HEK293 (cell line): ENCODE measurements around the gene NFKBIZ.

Experiments used
- CTCF ChIA-PET: fragments of 350-600 bp; formaldehyde crosslinking; extraction: SDS; loops from one replicate; lab custom pipeline; 2021; ENCODE audit warnings: antibody characterized with exemption; lab: Yijun Ruan, JAX
- POLR2A ChIA-PET: fragments of 300-600 bp; formaldehyde crosslinking; extraction: SDS; loops from one replicate; lab custom pipeline; 2020; ENCODE audit warnings: antibody characterized with exemption, inconsistent platforms; lab: Yijun Ruan, JAX
- H3K27ac ChIP-seq: fragments of 200-500 bp; sonication (Bioruptor generic); 2 replicates; pipeline ENCODE4 v1.5.1; 2014; ENCODE audit warnings: low read depth, low read length, control low read depth, inconsistent platforms; ENCODE audit errors: extremely low read depth
- H3K36me3 ChIP-seq, 2 experiments: fragments of 200-500 bp in 1 of 2; sonication (Bioruptor generic) in 1 of 2; 1 replicate in 1 of 2; 2 replicates in 1 of 2; pipeline ENCODE4 v1.5.1; 2014 to 2017; ENCODE audit warnings: inconsistent platforms in 2 of 2, low read length in 2 of 2; ENCODE audit not compliant: control insufficient read depth in 2 of 2, insufficient read depth in 1 of 2
- H3K4me1 ChIP-seq: fragments of 200-500 bp; sonication (Bioruptor generic); 2 replicates; pipeline ENCODE4 v1.5.1; 2014; ENCODE audit warnings: mild to moderate bottlenecking, low read length, inconsistent platforms; ENCODE audit not compliant: control insufficient read depth, insufficient read depth
- H3K4me3 ChIP-seq: 2 replicates; pipeline ENCODE4 v1.5.1; 2011; ENCODE audit warnings: low read depth, mild to moderate bottlenecking, control low read depth, low read length, moderate library complexity
- H3K9me3 ChIP-seq: fragments of 200-500 bp; sonication (Bioruptor generic); 2 replicates; pipeline ENCODE4 v1.5.1; 2014; ENCODE audit warnings: low read depth, low read length, inconsistent platforms; ENCODE audit not compliant: control insufficient read depth, insufficient read depth
- BCL11A ChIP-seq: fragments of 450-650 bp; formaldehyde crosslinking; IDR thresholded peaks from 2 replicates; pipeline ENCODE4 v1.5.1; 2016; ENCODE audit warnings: low read depth, missing biosample characterization, missing genetic modification characterization
- KLF1 ChIP-seq: fragments of 450-650 bp; formaldehyde crosslinking; IDR thresholded peaks from 2 replicates; pipeline ENCODE4 v1.5.1; 2016; ENCODE audit warnings: missing biosample characterization, missing genetic modification characterization
- KLF7 ChIP-seq: fragments of 450-650 bp; formaldehyde crosslinking; IDR thresholded peaks from 2 replicates; pipeline ENCODE4 v1.5.1; 2016; ENCODE audit warnings: missing biosample characterization, missing genetic modification characterization, borderline replicate concordance
- PRDM1 ChIP-seq: fragments of 450-650 bp; formaldehyde crosslinking; IDR thresholded peaks from 2 replicates; pipeline ENCODE4; 2016; ENCODE audit warnings: missing biosample characterization, missing genetic modification characterization
- PRDM6 ChIP-seq: fragments of 450-650 bp; formaldehyde crosslinking; IDR thresholded peaks from 2 replicates; pipeline ENCODE4 v1.5.1; 2017; ENCODE audit warnings: missing biosample characterization, missing genetic modification characterization
- SP7 ChIP-seq: fragments of 450-650 bp; formaldehyde crosslinking; IDR thresholded peaks from 2 replicates; pipeline ENCODE4 v1.5.1; 2016; ENCODE audit warnings: missing biosample characterization, missing genetic modification characterization
- TRIM28 ChIP-seq: IDR thresholded peaks from 2 replicates; pipeline ENCODE4 v1.6.1; 2011; ENCODE audit warnings: low read length, control low read depth, borderline replicate concordance
- YY1 ChIP-seq: fragments of 450-650 bp; formaldehyde crosslinking; IDR thresholded peaks from 2 replicates; pipeline ENCODE4 v1.5.1; 2018; ENCODE audit warnings: missing biosample characterization, missing genetic modification characterization
- YY2 ChIP-seq: fragments of 450-650 bp; formaldehyde crosslinking; IDR thresholded peaks from 2 replicates; pipeline ENCODE4 v1.5.1; 2016; ENCODE audit warnings: missing biosample characterization, missing genetic modification characterization
- ZIC2 ChIP-seq: fragments of 450-650 bp; formaldehyde crosslinking; IDR thresholded peaks from 2 replicates; pipeline ENCODE4 v1.5.1; 2016; ENCODE audit warnings: missing biosample characterization, missing genetic modification characterization
- ZNF10 ChIP-seq: fragments of 450-650 bp; formaldehyde crosslinking; IDR thresholded peaks from 2 replicates; pipeline ENCODE4 v1.5.1; 2017; ENCODE audit warnings: missing biosample characterization, missing genetic modification characterization
- ZNF121 ChIP-seq: fragments of 450-650 bp; formaldehyde crosslinking; IDR thresholded peaks from 2 replicates; pipeline ENCODE4 v1.5.1; 2016; ENCODE audit warnings: missing biosample characterization, missing genetic modification characterization
- ZNF2 ChIP-seq: fragments of 450-650 bp; formaldehyde crosslinking; IDR thresholded peaks from 2 replicates; pipeline ENCODE4 v1.5.1; 2016; ENCODE audit warnings: missing biosample characterization, missing genetic modification characterization
- ZNF335 ChIP-seq: fragments of 450-650 bp; formaldehyde crosslinking; conservative IDR thresholded peaks from 2 replicates; pipeline ENCODE4 v1.5.1; 2016; ENCODE audit warnings: missing biosample characterization, missing genetic modification characterization
- ZNF350 ChIP-seq: fragments of 450-650 bp; formaldehyde crosslinking; IDR thresholded peaks from 2 replicates; pipeline ENCODE4 v1.5.0; 2017; ENCODE audit warnings: missing biosample characterization, mild to moderate bottlenecking, missing genetic modification characterization
- ZNF501 ChIP-seq: fragments of 450-650 bp; formaldehyde crosslinking; IDR thresholded peaks from 2 replicates; pipeline ENCODE4 v1.5.1; 2016; ENCODE audit warnings: missing biosample characterization, missing genetic modification characterization
- ZNF664 ChIP-seq: fragments of 450-650 bp; formaldehyde crosslinking; IDR thresholded peaks from 2 replicates; pipeline ENCODE4 v1.5.1; 2016; ENCODE audit warnings: missing biosample characterization, missing genetic modification characterization
- ZNF677 ChIP-seq: fragments of 450-650 bp; IDR thresholded peaks from 2 replicates; pipeline ENCODE4 v1.5.0; 2018; ENCODE audit warnings: missing biosample characterization, mild to moderate bottlenecking, missing genetic modification characterization, moderate library complexity
- ZXDB ChIP-seq: fragments of 450-650 bp; formaldehyde crosslinking; IDR thresholded peaks from 2 replicates; pipeline ENCODE4 v1.5.1; 2016; ENCODE audit warnings: missing biosample characterization, missing genetic modification characterization
- TF ChIP-seq, protein P1 (sequence below): fragments of 450-650 bp; formaldehyde crosslinking; IDR thresholded peaks from 2 replicates; pipeline ENCODE4 v1.5.1; 2016; ENCODE audit warnings: missing biosample characterization, missing genetic modification characterization, low read depth

Gene NFKBIZ

DNA sequence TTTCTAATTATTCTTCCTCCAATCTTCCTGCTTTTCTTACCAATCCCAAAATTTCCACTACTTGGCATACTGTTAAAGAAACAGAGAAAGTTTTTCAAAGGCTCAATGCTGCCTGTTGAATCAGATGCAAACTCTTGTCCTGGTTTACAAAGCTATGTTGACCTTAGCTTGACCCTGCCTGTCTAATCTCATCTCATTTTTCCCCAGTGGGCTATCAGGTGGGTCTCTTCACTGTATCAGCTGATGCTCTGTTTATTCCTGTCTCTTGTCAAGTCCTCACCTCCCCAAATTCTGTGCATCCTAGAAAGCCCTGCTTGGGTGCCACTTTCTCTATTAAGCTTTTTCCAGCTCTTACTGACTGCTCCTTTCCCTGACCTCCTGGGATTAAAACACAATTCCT lies 18.2 kb downstream of the NFKBIZ start:
- CTCF ChIA-PET: interaction anchor here (1.4 kb wide), 1 partner anchor 65 kb away, joined by 4 read pairs; no protein-coding TSS in a partner anchor
- H3K36me3 ChIP-seq: no peaks in the 10 kb centered on the region
- POLR2A ChIA-PET: no interaction called here
- no peak overlapping the region for H3K4me3 ChIP-seq
- TF ChIP-seq ZNF501: no peak
- peak; percentile 73 for TF ChIP-seq PRDM1 (tag by site-specific recombination)
- TF ChIP-seq, protein P1, sequence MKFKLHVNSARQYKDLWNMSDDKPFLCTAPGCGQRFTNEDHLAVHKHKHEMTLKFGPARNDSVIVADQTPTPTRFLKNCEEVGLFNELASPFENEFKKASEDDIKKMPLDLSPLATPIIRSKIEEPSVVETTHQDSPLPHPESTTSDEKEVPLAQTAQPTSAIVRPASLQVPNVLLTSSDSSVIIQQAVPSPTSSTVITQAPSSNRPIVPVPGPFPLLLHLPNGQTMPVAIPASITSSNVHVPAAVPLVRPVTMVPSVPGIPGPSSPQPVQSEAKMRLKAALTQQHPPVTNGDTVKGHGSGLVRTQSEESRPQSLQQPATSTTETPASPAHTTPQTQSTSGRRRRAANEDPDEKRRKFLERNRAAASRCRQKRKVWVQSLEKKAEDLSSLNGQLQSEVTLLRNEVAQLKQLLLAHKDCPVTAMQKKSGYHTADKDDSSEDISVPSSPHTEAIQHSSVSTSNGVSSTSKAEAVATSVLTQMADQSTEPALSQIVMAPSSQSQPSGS: no peak
- no peak for TF ChIP-seq YY2
- TF ChIP-seq ZNF2 (tag by site-specific recombination): no peak
- TF ChIP-seq ZNF664 (tag by site-specific recombination): no peak
- no peak for TF ChIP-seq ZNF10
- no peak for TF ChIP-seq BCL11A (tag by site-specific recombination)
- TF ChIP-seq ZIC2 (tag by site-specific recombination): no peak
- H3K27ac ChIP-seq: no peak overlapping the region
- H3K4me1 ChIP-seq: peaks cover 3% of the 10 kb centered on the region; the same call in 1 of the 2 replicates
- H3K9me3 ChIP-seq: no peaks in the 10 kb centered on the region

- H3K4me3 ChIP-seq: no peak overlapping the region
- TF ChIP-seq ZNF335 (no peak), ZNF121 (tag by site-specific recombination) (peak; percentile 62)
- TF ChIP-seq, all 188 proteins: peak for 1
- no peak overlapping the region for H3K27ac ChIP-seq
- no peaks in the 10 kb centered on the region for H3K36me3 ChIP-seq
- H3K4me1 ChIP-seq: peaks cover 3% of the 10 kb centered on the region; the same call in 1 of the 2 replicates
- POLR2A ChIA-PET: interaction anchor here (1.2 kb wide), 1 partner anchor 19 kb away, joined by 10 read pairs; the partner anchor contains the start of gene NFKBIZ
- H3K9me3 ChIP-seq: no peaks in the 10 kb centered on the region
- CTCF ChIA-PET: interaction anchor here (1.4 kb wide), 1 partner anchor 65 kb away, joined by 4 read pairs; no protein-coding TSS in a partner anchor
Measured at GRCh38 chr3:101867996-101868395, 18.7 kb downstream of the NFKBIZ start.

DNA sequence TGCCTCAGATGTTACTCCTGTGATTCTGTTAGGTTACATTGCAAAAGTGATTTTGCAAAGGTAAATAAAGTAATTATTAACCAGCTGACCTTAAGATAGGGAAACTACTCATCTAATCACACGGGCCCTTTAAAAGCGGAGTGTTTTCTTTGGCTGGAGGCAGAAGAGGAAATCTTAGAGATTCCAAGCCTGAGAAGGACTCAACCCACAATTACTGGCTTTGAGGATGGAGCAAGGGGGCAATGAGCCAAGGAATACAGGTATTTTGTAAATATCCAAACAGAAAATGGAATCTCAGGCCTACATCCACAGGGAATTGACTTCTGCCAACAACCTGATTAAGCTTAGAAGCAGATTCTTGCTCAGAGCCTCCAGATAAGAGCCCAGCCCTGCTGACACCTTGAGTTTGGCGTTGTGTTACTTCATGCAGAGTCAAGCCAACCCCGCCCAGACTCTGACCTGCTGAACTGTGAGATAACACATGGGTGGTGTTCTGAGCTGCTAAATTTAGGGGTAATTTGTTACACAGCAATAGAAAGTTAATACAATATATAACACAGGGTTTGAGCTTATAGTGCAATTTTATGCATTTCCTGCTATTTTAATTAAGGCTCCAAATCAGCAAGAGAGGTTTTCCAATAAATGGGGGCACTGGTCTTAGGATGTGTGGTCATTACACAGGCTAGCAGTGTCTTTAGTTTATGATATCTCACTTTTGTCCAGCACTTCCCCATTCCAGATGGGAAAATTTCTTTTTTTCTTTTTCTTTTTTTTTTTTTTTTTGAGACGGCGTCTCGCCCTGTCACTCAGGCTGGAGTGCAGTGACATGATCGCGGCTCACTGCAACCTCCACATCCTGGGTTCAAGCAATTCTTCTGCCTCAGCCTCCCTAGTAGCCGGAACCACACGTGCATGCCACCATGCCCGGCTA lies 19.5 kb downstream of the NFKBIZ start:
- ChIA-PET POLR2A (interaction anchor here (0.6 to 1.2 kb wide), 2 partner anchors 20 to 66 kb away, joined by 3 to 10 read pairs; partner anchors contain the start of gene NFKBIZ), CTCF (interaction anchor here (1.0 kb wide), 1 partner anchor 357 kb away, joined by 3 read pairs; no protein-coding TSS in a partner anchor)
- peaks cover 3% of the 10 kb centered on the region; the same call in 1 of the 2 replicates for H3K4me1 ChIP-seq
- TF ChIP-seq SP7 (tag by site-specific recombination) (peak; percentile 64), KLF7 (tag by site-specific recombination) (peak; percentile 38; the same call in 1 of the 2 replicates), ZNF677 (no peak), ZXDB (tag by site-specific recombination) (peak; percentile 51), TRIM28 (peak; percentile 42; the same call in 1 of the 2 replicates), KLF1 (0 out of 2 replicates have a peak, but pooled peaks have one; percentile 48)
- H3K27ac ChIP-seq: no peak overlapping the region
- no peaks in the 10 kb centered on the region for H3K9me3 ChIP-seq
- no peaks in the 10 kb centered on the region for H3K36me3 ChIP-seq
- H3K4me3 ChIP-seq: no peak overlapping the region

GRCh38 chr3:101870138-101870537 lies 20.8 kb downstream of the NFKBIZ start:
- H3K4me1 ChIP-seq: peaks cover 3% of the 10 kb centered on the region; the same call in 1 of the 2 replicates
- H3K36me3 ChIP-seq: no peaks in the 10 kb centered on the region
- H3K9me3 ChIP-seq: no peaks in the 10 kb centered on the region
- CTCF ChIA-PET: no interaction called here
- POLR2A ChIA-PET: no interaction called here
- H3K27ac ChIP-seq: no peak overlapping the region
- TF ChIP-seq PRDM6 (tag by site-specific recombination): no peak
- no peak for TF ChIP-seq ZNF350 (tag by site-specific recombination)
- no peak for TF ChIP-seq YY1 (tag by site-specific recombination)
- no peak overlapping the region for H3K4me3 ChIP-seq
